Non-pigmented ciliary epithelial cell (primary cell): Measurements from ENCODE around the gene MSMO1.
"Not testable (repeated sequence)": the region's sequence is repeated elsewhere in the genome, so short reads cannot be mapped to it uniquely, and the experiment has no call there.

Experiments
- DNase-seq: peaks from one replicate; pipeline ENCODE4 v3.0.0-alpha.2; 2010; ENCODE audit warnings: low read depth

MSMO1 gene

GRCh38 chr4:165327211-165328100 is at the start of gene MSMO1:
MSMO1 (plus strand) TSS chr4:165327669; CDS start chr4:165333371, 5,702 bp downstream.
- DNase-seq = peak; percentile 93

- not testable (repeated sequence) for DNase-seq
Measured at GRCh38 chr4:165279531-165279930, 47.9 kb upstream of the MSMO1 start.

GRCh38 chr4:165284697-165285096 is 42.8 kb upstream of the MSMO1 start:
- not testable (repeated sequence) for DNase-seq

GRCh38 chr4:165286619-165287340 is 40.7 kb upstream of the MSMO1 start:
- not testable (repeated sequence) for DNase-seq

GRCh38 chr4:165288226-165288625 is 39.2 kb upstream of the MSMO1 start:
- no peak for DNase-seq

GRCh38 chr4:165288639-165289422 is 38.6 kb upstream of the MSMO1 start:
- DNase-seq = peak; percentile 49

GRCh38 chr4:165289423-165289785 is 38.1 kb upstream of the MSMO1 start:
- no peak for DNase-seq

- no peak for DNase-seq
Measured at GRCh38 chr4:165293061-165293460, 34.4 kb upstream of the MSMO1 start.

GRCh38 chr4:165293927-165294649 is 33.4 kb upstream of the MSMO1 start:
- DNase-seq = no peak

- DNase-seq = no peak
Measured at GRCh38 chr4:165294907-165295306, 32.6 kb upstream of the MSMO1 start.

GRCh38 chr4:165297626-165298025 is 29.8 kb upstream of the MSMO1 start:
- no peak for DNase-seq

- DNase-seq = no peak
Measured at GRCh38 chr4:165299399-165300060, 27.9 kb upstream of the MSMO1 start.

GRCh38 chr4:165301833-165302232 is 25.6 kb upstream of the MSMO1 start:
- no peak for DNase-seq

- no peak for DNase-seq
Measured at GRCh38 chr4:165302658-165303057, 24.8 kb upstream of the MSMO1 start.

- DNase-seq = no peak
Measured at GRCh38 chr4:165308166-165308565, 19.3 kb upstream of the MSMO1 start.

- DNase-seq = no peak
Measured at GRCh38 chr4:165308606-165309005, 18.9 kb upstream of the MSMO1 start.

GRCh38 chr4:165309456-165309855 is 18.0 kb upstream of the MSMO1 start:
- no peak for DNase-seq

- no peak for DNase-seq
Measured at GRCh38 chr4:165312506-165312905, 15.0 kb upstream of the MSMO1 start.

GRCh38 chr4:165319030-165319429 is 8.4 kb upstream of the MSMO1 start:
- no peak for DNase-seq

- no peak for DNase-seq
Measured at GRCh38 chr4:165319509-165319908, 8.0 kb upstream of the MSMO1 start.

- no peak for DNase-seq
Measured at GRCh38 chr4:165324236-165324917, 3.1 kb upstream of the MSMO1 start.
